IMR-90 (cell line): ENCODE measurements around the gene OPCML. TPM values are rescaled to one million over a fixed set of nuclear protein-coding genes. Genes with fewer than 3 reads are reported as not detected.

Source experiments
- ATAC-seq: fragments of 200-7000 bp; cut with Tn5 transposase; 2 replicates; pipeline ENCODE4 v1.9.1; 2020; ENCODE audit warnings: low read depth, mild to moderate bottlenecking, moderate library complexity
- BruUV-seq: library from RNA; stranded (reverse); fragments of 400-500 nt; replicated peaks from 2 replicates; lab custom pipeline; 2021; lab: Mats Ljungman, UMichigan
- CTCF ChIA-PET: fragments of 300-600 bp; formaldehyde crosslinking; extraction: SDS; loops from one replicate; lab custom pipeline; 2021; ENCODE audit warnings: antibody characterized with exemption; lab: Yijun Ruan, JAX
- POLR2A ChIA-PET: fragments of 300-600 bp; sonication (Branson Sonifier 250); formaldehyde crosslinking; loops from one replicate; lab custom pipeline; 2022; ENCODE audit warnings: antibody characterized with exemption; ENCODE audit not compliant: unreplicated experiment; lab: Charles Lee
- DNase-seq: peaks from one replicate; pipeline ENCODE4 v3.0.0; 2013
- H2AFZ ChIP-seq: replicated peaks from 2 replicates; pipeline ENCODE3; 2013; ENCODE audit warnings: low read length, mild to moderate bottlenecking; ENCODE audit not compliant: poor library complexity
- H2AK5ac ChIP-seq: 2 replicates; pipeline ENCODE4 v1.6.1; 2013; ENCODE audit warnings: low read depth, low read length, inconsistent platforms
- H2AK9ac ChIP-seq: replicated peaks from 2 replicates; pipeline ENCODE3; 2013; ENCODE audit warnings: mild to moderate bottlenecking, low read depth, low read length, moderate library complexity; ENCODE audit not compliant: poor library complexity
- H2BK120ac ChIP-seq: 2 replicates; pipeline ENCODE4 v1.6.1; 2013; ENCODE audit warnings: low read depth, low read length, inconsistent platforms
- H2BK15ac ChIP-seq: 3 replicates; pipeline ENCODE4 v1.6.1; 2013; ENCODE audit warnings: low read depth, low read length, inconsistent platforms
- H2BK20ac ChIP-seq: 2 replicates; pipeline ENCODE4 v1.6.1; 2013; ENCODE audit warnings: low read depth, mild to moderate bottlenecking, inconsistent platforms, low read length, moderate library complexity
- H2BK5ac ChIP-seq: 2 replicates; pipeline ENCODE4 v1.6.1; 2013; ENCODE audit warnings: mild to moderate bottlenecking, low read depth, low read length, inconsistent platforms; ENCODE audit not compliant: poor library complexity, severe bottlenecking
- H3K14ac ChIP-seq: replicated peaks from 2 replicates; pipeline ENCODE4 v1.6.1; 2013; ENCODE audit warnings: low read depth, low read length, inconsistent platforms
- H3K18ac ChIP-seq: 2 replicates; pipeline ENCODE4 v1.6.1; 2013; ENCODE audit warnings: low read depth, low read length, control low read depth
- H3K23ac ChIP-seq: 2 replicates; pipeline ENCODE4 v1.6.1; 2013; ENCODE audit warnings: low read depth, low read length, inconsistent platforms
- H3K27ac ChIP-seq: 2 replicates; pipeline ENCODE4 v1.5.1; 2013; ENCODE audit warnings: mild to moderate bottlenecking, control low read depth, low read length; ENCODE audit not compliant: insufficient read depth
- H3K27me3 ChIP-seq: 2 replicates; pipeline ENCODE4 v1.6.1; 2013; ENCODE audit warnings: low read length; ENCODE audit not compliant: control insufficient read depth, insufficient read depth
- H3K36me3 ChIP-seq: 2 replicates; pipeline ENCODE4 v1.6.1; 2013; ENCODE audit warnings: low read length, mixed read lengths; ENCODE audit not compliant: control insufficient read depth, insufficient read depth
- H3K4ac ChIP-seq: 2 replicates; pipeline ENCODE4 v1.6.1; 2013; ENCODE audit warnings: low read depth, low read length, inconsistent platforms
- H3K4me1 ChIP-seq: 2 replicates; pipeline ENCODE4 v1.6.1; 2013; ENCODE audit warnings: low read length, mixed read lengths; ENCODE audit not compliant: control insufficient read depth, insufficient read depth
- H3K4me2 ChIP-seq: 2 replicates; pipeline ENCODE4 v1.6.1; 2013; ENCODE audit warnings: low read depth, mild to moderate bottlenecking, control low read depth, low read length, moderate library complexity
- H3K4me3 ChIP-seq: 2 replicates; pipeline ENCODE4 v1.5.1; 2013; ENCODE audit warnings: low read depth, mild to moderate bottlenecking, control low read depth, low read length, moderate library complexity; ENCODE audit not compliant: insufficient read depth
- H3K56ac ChIP-seq: 2 replicates; pipeline ENCODE4 v1.6.1; 2013; ENCODE audit warnings: low read length, inconsistent platforms; ENCODE audit not compliant: insufficient read depth; ENCODE audit errors: extremely low read depth
- H3K79me1 ChIP-seq, 2 experiments: 2 replicates each; pipeline ENCODE4 v1.6.1; 2013; ENCODE audit warnings: low read length in 2 of 2, inconsistent platforms in 1 of 2, low read depth in 1 of 2
- H3K9ac ChIP-seq: 2 replicates; pipeline ENCODE4 v1.6.1; 2013; ENCODE audit warnings: low read depth, low read length, control low read depth
- H3K9me1 ChIP-seq: 2 replicates; pipeline ENCODE4 v1.6.1; 2013; ENCODE audit warnings: low read length, inconsistent platforms; ENCODE audit not compliant: insufficient read depth
- H3K9me3 ChIP-seq: 2 replicates; pipeline ENCODE4 v1.6.1; 2013; ENCODE audit warnings: low read length; ENCODE audit not compliant: control insufficient read depth, insufficient read depth
- H4K20me1 ChIP-seq: 2 replicates; pipeline ENCODE4 v1.6.1; 2013; ENCODE audit warnings: low read length, inconsistent platforms; ENCODE audit not compliant: insufficient read depth
- H4K5ac ChIP-seq: 2 replicates; pipeline ENCODE4 v1.6.1; 2013; ENCODE audit warnings: mild to moderate bottlenecking, low read depth, low read length, control low read depth
- H4K8ac ChIP-seq, 2 experiments: 2 replicates each; pipeline ENCODE4 v1.6.1; 2013; ENCODE audit warnings: low read depth in 2 of 2, low read length in 2 of 2, control low read depth in 1 of 2, inconsistent platforms in 1 of 2
- H4K91ac ChIP-seq: 2 replicates; pipeline ENCODE4 v1.6.1; 2013; ENCODE audit warnings: low read depth, low read length, inconsistent platforms; ENCODE audit not compliant: insufficient read depth
- BHLHE40 ChIP-seq: fragments of 150-350 bp; IDR thresholded peaks from 2 replicates; pipeline ENCODE4 v1.6.1; 2016; ENCODE audit warnings: mild to moderate bottlenecking, low read depth, low read length
- CEBPB ChIP-seq: IDR thresholded peaks from 2 replicates; pipeline ENCODE4 v1.6.1; 2012; ENCODE audit warnings: low read depth, low read length, improper control_type of control experiment
- CHD1 ChIP-seq: IDR thresholded peaks from 2 replicates; pipeline ENCODE4 v1.6.1; 2012; ENCODE audit warnings: low read depth, low read length, improper control_type of control experiment
- MAFK ChIP-seq: IDR thresholded peaks from 2 replicates; pipeline ENCODE4 v1.6.1; 2012; ENCODE audit warnings: low read depth, low read length, improper control_type of control experiment
- MAZ ChIP-seq: IDR thresholded peaks from 2 replicates; pipeline ENCODE4 v1.6.1; 2012; ENCODE audit warnings: low read depth, mild to moderate bottlenecking, low read length, improper control_type of control experiment, moderate library complexity, borderline replicate concordance
- POLR2A ChIP-seq: IDR thresholded peaks from 2 replicates; pipeline ENCODE4 v1.6.1; 2012; ENCODE audit warnings: mild to moderate bottlenecking, low read depth, low read length
- RCOR1 ChIP-seq: IDR thresholded peaks from 2 replicates; pipeline ENCODE4 v1.6.1; 2012; ENCODE audit warnings: mild to moderate bottlenecking, low read length, improper control_type of control experiment; ENCODE audit not compliant: insufficient replicate concordance
- RFX5 ChIP-seq: IDR thresholded peaks from 2 replicates; pipeline ENCODE4 v1.8.0; 2012; ENCODE audit warnings: low read depth, mild to moderate bottlenecking, low read length, moderate library complexity
- SMC3 ChIP-seq: fragments of 150-350 bp; IDR thresholded peaks from 2 replicates; pipeline ENCODE4 v1.6.1; 2016; ENCODE audit warnings: low read depth, mild to moderate bottlenecking, antibody characterized with exemption, low read length, moderate library complexity
- WGBS, 2 experiments: methylation state at CpG; one replicate each; pipeline versions ENCODE4 v1.1.5 to v1.1.7; 2013; ENCODE audit warnings: missing lambda C conversion rate in 2 of 2; ENCODE audit not compliant: insufficient read length in 1 of 2; ENCODE audit errors: extremely low coverage in 2 of 2; 5-methylcytosine and 5-hydroxymethylcytosine counted together
- dilution Hi-C: fragments of 300-500 bp; cut with HindIII; formaldehyde crosslinking; loops from one replicate; pipeline ENCODE4 v1.14.3; 2018; ENCODE audit warnings: low sequenced_read_pairs; ENCODE audit not compliant: unreplicated experiment
- in situ Hi-C: fragments of 300-500 bp; cut with MboI; formaldehyde crosslinking; loops from 3 replicates; pipeline ENCODE4 v1.14.3; 2019; ENCODE audit warnings: low sequenced_read_pairs, inconsistent platforms, mixed read lengths
- intact Hi-C: fragments of 100-400 bp; cut with micrococcal nuclease; formaldehyde crosslinking; loops from 2 replicates; pipeline ENCODE4 v1.10.0; 2022
- polyA plus RNA-seq, 3 experiments: library from polyadenylated mRNA; depleted of rRNA; stranded (reverse); fragments of >200 nt; gene quantifications; 2 replicates each; pipeline ENCODE4 v1.2.3, GENCODE V29; 2012; ENCODE audit warnings: low replicate concordance in 1 of 3
- total RNA-seq: library from RNA; depleted of rRNA; stranded (reverse); fragments of >200 nt; gene quantifications from 2 replicates; pipeline ENCODE4 v1.2.3, GENCODE V29; 2012
- TF ChIP-seq, protein P1 (sequence below): fragments of 150-350 bp; IDR thresholded peaks from 2 replicates; pipeline ENCODE4 v1.6.1; 2016; ENCODE audit warnings: low read depth, mild to moderate bottlenecking, low read length, moderate library complexity, borderline replicate concordance
- TF ChIP-seq, protein P2 (sequence below): fragments of 150-350 bp; IDR thresholded peaks from 2 replicates; pipeline ENCODE4 v1.6.1; 2017; ENCODE audit warnings: mild to moderate bottlenecking, antibody characterized with exemption, low read length, low read depth

Gene OPCML
- total and polyA plus RNA-seq, 2 of the 4 experiments (the other 2 are of a cell fraction), result under 0.01 to 2.6 TPM

DNA sequence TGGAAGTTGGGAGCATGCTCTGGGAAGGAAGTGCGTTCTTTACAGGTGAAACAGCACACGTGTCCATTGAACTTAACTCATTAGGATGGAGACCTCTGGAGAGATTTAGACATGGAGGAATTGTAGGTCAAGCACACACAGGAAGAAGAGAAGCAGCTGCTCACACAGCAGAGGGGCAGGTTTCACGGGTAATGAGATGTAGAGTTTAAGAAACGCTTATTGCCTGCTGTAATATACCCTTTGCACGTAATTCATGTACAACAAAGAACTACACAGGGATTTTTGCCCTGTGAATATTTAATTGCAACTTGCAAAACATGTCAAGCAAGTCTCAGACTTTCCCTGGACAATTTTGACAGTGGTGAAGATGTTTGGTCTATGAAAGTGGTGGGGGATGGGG, 508.0 kb downstream of the OPCML start:
- Histone ChIP-seq H3K9me3 (peaks cover 12% of the 10 kb centered on the region), H3K56ac (no peak overlapping the region), H3K27me3 (no peaks in the 10 kb centered on the region), H2AK5ac (no peak overlapping the region), H4K8ac (no peak overlapping the region), H3K4me1 (no peaks in the 10 kb centered on the region), H3K18ac (no peak overlapping the region), H3K9ac (no peak overlapping the region), H2BK15ac (no peak overlapping the region), H3K23ac (no peak overlapping the region), H3K9me1 (no peaks in the 10 kb centered on the region), H2BK5ac (no peak overlapping the region), H4K20me1 (no peaks in the 10 kb centered on the region), H3K14ac (no peak overlapping the region), H3K4me3 (no peak overlapping the region), H3K4me2 (no peak overlapping the region), H2BK20ac (no peak overlapping the region), H4K5ac (no peak overlapping the region), H4K91ac (no peak overlapping the region), H3K79me1 (no peaks in the 10 kb centered on the region), H3K27ac (no peak overlapping the region), H2AK9ac (no peak overlapping the region), H3K4ac (no peak overlapping the region), H2BK120ac (no peak overlapping the region), H3K36me3 (no peaks in the 10 kb centered on the region), H2AFZ (no peak overlapping the region)
- WGBS, 2 experiments, result 42% methylated on average over 2 of the region's 5 CpGs; no CpG with 5 or more reads in 1 of the 2 experiments
- in situ Hi-C loops (no loop called here), intact Hi-C loops (no loop called here), dilution Hi-C loops (no loop called here)
- no peak for TF ChIP-seq MAZ
- no peak for TF ChIP-seq CEBPB
- TF ChIP-seq, protein P1, sequence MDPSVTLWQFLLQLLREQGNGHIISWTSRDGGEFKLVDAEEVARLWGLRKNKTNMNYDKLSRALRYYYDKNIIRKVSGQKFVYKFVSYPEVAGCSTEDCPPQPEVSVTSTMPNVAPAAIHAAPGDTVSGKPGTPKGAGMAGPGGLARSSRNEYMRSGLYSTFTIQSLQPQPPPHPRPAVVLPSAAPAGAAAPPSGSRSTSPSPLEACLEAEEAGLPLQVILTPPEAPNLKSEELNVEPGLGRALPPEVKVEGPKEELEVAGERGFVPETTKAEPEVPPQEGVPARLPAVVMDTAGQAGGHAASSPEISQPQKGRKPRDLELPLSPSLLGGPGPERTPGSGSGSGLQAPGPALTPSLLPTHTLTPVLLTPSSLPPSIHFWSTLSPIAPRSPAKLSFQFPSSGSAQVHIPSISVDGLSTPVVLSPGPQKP, result no peak
- no peak for TF ChIP-seq BHLHE40
- TF ChIP-seq RFX5, result no peak
- no peak for TF ChIP-seq POLR2A
- TF ChIP-seq, protein P2, sequence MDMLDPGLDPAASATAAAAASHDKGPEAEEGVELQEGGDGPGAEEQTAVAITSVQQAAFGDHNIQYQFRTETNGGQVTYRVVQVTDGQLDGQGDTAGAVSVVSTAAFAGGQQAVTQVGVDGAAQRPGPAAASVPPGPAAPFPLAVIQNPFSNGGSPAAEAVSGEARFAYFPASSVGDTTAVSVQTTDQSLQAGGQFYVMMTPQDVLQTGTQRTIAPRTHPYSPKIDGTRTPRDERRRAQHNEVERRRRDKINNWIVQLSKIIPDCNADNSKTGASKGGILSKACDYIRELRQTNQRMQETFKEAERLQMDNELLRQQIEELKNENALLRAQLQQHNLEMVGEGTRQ, result no peak
- TF ChIP-seq RCOR1, result no peak
- no peak for TF ChIP-seq MAFK
- TF ChIP-seq CHD1, result no peak
- no peak for TF ChIP-seq SMC3
- ChIA-PET CTCF (no interaction called here), POLR2A (no interaction called here)
- BruUV-seq, result no TSS peak
- DNase-seq, result no peak
- ATAC-seq, result no peak
